H1 (cell line): ENCODE data around the gene TRIM38. TPM values are rescaled to one million over a fixed set of nuclear protein-coding genes. Genes with fewer than 3 reads are reported as not detected.

Experiments used
- CTCF ChIA-PET: fragments of 300-600 bp; sonication (Branson Sonifier 250); formaldehyde crosslinking; loops from one replicate; lab custom pipeline; 2021; ENCODE audit not compliant: partially characterized antibody; lab: Charles Lee
- POLR2A ChIA-PET: fragments of 300-600 bp; sonication (Branson Sonifier 250); formaldehyde crosslinking; loops from one replicate; lab custom pipeline; 2021; ENCODE audit warnings: inconsistent platforms; ENCODE audit not compliant: partially characterized antibody; lab: Charles Lee
- DNase-seq, 2 experiments: peaks; one replicate each; pipeline versions ENCODE4 v3.0.0 to v3.0.0-alpha.2; 2010 to 2022; ENCODE audit warnings: low spot score in 2 of 2, low read depth in 1 of 2, mixed read lengths in 1 of 2
- FAIRE-seq: peaks from 2 replicates; lab custom pipeline; 2011; peaks lifted over from hg19 to GRCh38; lab: Jason Lieb, UNC
- H2AFZ ChIP-seq: 2 replicates; pipeline ENCODE4 v1.8.1; 2012; ENCODE audit warnings: low read length, inconsistent platforms
- H2AK5ac ChIP-seq: 2 replicates; pipeline ENCODE4 v1.6.1; 2013; ENCODE audit warnings: low read depth, low read length
- H2BK120ac ChIP-seq: replicated peaks from 2 replicates; pipeline ENCODE3; 2013; ENCODE audit warnings: low read depth, low read length, inconsistent platforms
- H2BK12ac ChIP-seq: 2 replicates; pipeline ENCODE4 v1.6.1; 2013; ENCODE audit warnings: low read depth, low read length
- H2BK15ac ChIP-seq: 2 replicates; pipeline ENCODE4 v1.6.1; 2013; ENCODE audit warnings: low read length
- H2BK20ac ChIP-seq: 2 replicates; pipeline ENCODE4 v1.6.1; 2013; ENCODE audit warnings: low read length
- H2BK5ac ChIP-seq: 2 replicates; pipeline ENCODE4 v1.6.1; 2013; ENCODE audit warnings: low read depth, low read length
- H3K14ac ChIP-seq: 2 replicates; pipeline ENCODE4 v1.6.1; 2013; ENCODE audit warnings: inconsistent platforms; ENCODE audit not compliant: insufficient read length
- H3K18ac ChIP-seq: 2 replicates; pipeline ENCODE4 v1.6.1; 2013; ENCODE audit warnings: low read length; ENCODE audit errors: extremely low read depth
- H3K23ac ChIP-seq: 2 replicates; pipeline ENCODE4 v1.6.1; 2013; ENCODE audit warnings: inconsistent platforms; ENCODE audit not compliant: insufficient read length
- H3K23me2 ChIP-seq: 2 replicates; pipeline ENCODE4 v1.6.1; 2013; ENCODE audit warnings: low read depth, low read length
- H3K27ac ChIP-seq: 2 replicates; pipeline ENCODE4 v1.6.1; 2011; ENCODE audit warnings: low read depth, low read length, inconsistent platforms
- H3K27me3 ChIP-seq, 4 experiments: replicated peaks in 1 of 4; 1 replicate in 1 of 4; 2 replicates in 3 of 4; pipeline versions ENCODE4 v1.6.1 to v1.8.1; 2011 to 2013; ENCODE audit warnings: low read length in 3 of 4, mild to moderate bottlenecking in 3 of 4, inconsistent platforms in 2 of 4, mixed read lengths in 2 of 4, moderate library complexity in 1 of 4; ENCODE audit not compliant: control insufficient read depth in 3 of 4, insufficient read depth in 3 of 4; ENCODE audit errors: extremely low read depth in 1 of 4
- H3K36me3 ChIP-seq, 4 experiments: 2 replicates each; pipeline versions ENCODE4 v1.6.1 to v1.8.1; 2011 to 2013; ENCODE audit warnings: mild to moderate bottlenecking in 4 of 4, low read length in 3 of 4, moderate library complexity in 2 of 4, control low read depth in 1 of 4, inconsistent platforms in 1 of 4; ENCODE audit not compliant: insufficient read depth in 4 of 4, control insufficient read depth in 2 of 4
- H3K4ac ChIP-seq: replicated peaks from 2 replicates; pipeline ENCODE3; 2013; ENCODE audit warnings: low read length, low read depth, mixed read lengths, inconsistent platforms; ENCODE audit not compliant: insufficient read length
- H3K4me1 ChIP-seq, 4 experiments: replicated peaks in 1 of 4; 1 replicate in 1 of 4; 2 replicates in 3 of 4; pipeline versions ENCODE4 v1.6.1 to v1.8.1; 2011 to 2013; ENCODE audit warnings: low read length in 3 of 4, inconsistent platforms in 2 of 4, mixed read lengths in 1 of 4; ENCODE audit not compliant: insufficient read depth in 4 of 4, control insufficient read depth in 3 of 4
- H3K4me2 ChIP-seq, 2 experiments: 2 replicates each; pipeline versions ENCODE4 v1.6.1 to v1.8.1; 2011 to 2013; ENCODE audit warnings: low read depth in 2 of 2, low read length in 2 of 2, control low read depth in 1 of 2, inconsistent platforms in 1 of 2, mild to moderate bottlenecking in 1 of 2; ENCODE audit not compliant: insufficient read depth in 1 of 2
- H3K4me3 ChIP-seq, 4 experiments: fragments of 200-600, 300-600 bp in 1 of 4; sonication (generic), shearing (Covaris generic), sonication (Bioruptor Twin) in 1 of 4; 2 replicates each; pipeline versions ENCODE4 v1.5.1 to v1.8.1; 2011 to 2016; ENCODE audit warnings: low read length in 4 of 4, low read depth in 3 of 4, control low read depth in 2 of 4, inconsistent platforms in 2 of 4, mild to moderate bottlenecking in 2 of 4, mixed read lengths in 1 of 4, moderate library complexity in 1 of 4; ENCODE audit not compliant: insufficient read depth in 2 of 4; ENCODE audit errors: extremely low read depth in 1 of 4
- H3K56ac ChIP-seq: replicated peaks from 2 replicates; pipeline ENCODE3; 2013; ENCODE audit warnings: low read depth, mild to moderate bottlenecking, mixed read lengths, low read length, inconsistent platforms; ENCODE audit not compliant: insufficient read length
- H3K79me1 ChIP-seq: 2 replicates; pipeline ENCODE4 v1.6.1; 2013; ENCODE audit warnings: low read depth, low read length, control low read depth
- H3K79me2 ChIP-seq, 2 experiments: 2 replicates each; pipeline versions ENCODE4 v1.6.1 to v1.8.1; 2012 to 2013; ENCODE audit warnings: low read length in 2 of 2, mild to moderate bottlenecking in 2 of 2, inconsistent platforms in 1 of 2; ENCODE audit not compliant: insufficient read depth in 2 of 2, control insufficient read depth in 1 of 2
- H3K9ac ChIP-seq, 4 experiments: replicated peaks in 1 of 4; 1 replicate in 1 of 4; 2 replicates in 3 of 4; pipeline versions ENCODE4 v1.6.1 to v1.8.1; 2011 to 2013; ENCODE audit warnings: low read depth in 3 of 4, low read length in 3 of 4, control low read depth in 2 of 4, mild to moderate bottlenecking in 2 of 4, moderate library complexity in 2 of 4, inconsistent platforms in 1 of 4; ENCODE audit errors: extremely low read depth in 1 of 4
- H3K9me3 ChIP-seq, 2 experiments: 2 replicates each; pipeline versions ENCODE4 v1.6.1 to v1.8.1; 2012 to 2013; ENCODE audit warnings: mild to moderate bottlenecking in 2 of 2, moderate library complexity in 2 of 2, control low read depth in 1 of 2, inconsistent platforms in 1 of 2, low read depth in 1 of 2, low read length in 1 of 2, mixed read lengths in 1 of 2; ENCODE audit not compliant: insufficient read depth in 2 of 2
- H4K20me1 ChIP-seq, 2 experiments: replicated peaks in 1 of 2; 2 replicates each; pipeline versions ENCODE3 to v1.8.1; 2011 to 2013; ENCODE audit warnings: inconsistent platforms in 2 of 2, low read length in 2 of 2, mild to moderate bottlenecking in 1 of 2; ENCODE audit not compliant: insufficient read depth in 2 of 2, control insufficient read depth in 1 of 2
- H4K5ac ChIP-seq: 2 replicates; pipeline ENCODE4 v1.6.1; 2013; ENCODE audit warnings: low read length, low read depth, mixed read lengths, inconsistent platforms; ENCODE audit not compliant: insufficient read length
- H4K8ac ChIP-seq: 2 replicates; pipeline ENCODE4 v1.8.0; 2013; ENCODE audit warnings: mild to moderate bottlenecking, moderate library complexity, low read length, inconsistent platforms; ENCODE audit not compliant: insufficient read depth; ENCODE audit errors: extremely low read depth
- H4K91ac ChIP-seq: replicated peaks from 2 replicates; pipeline ENCODE3; 2013; ENCODE audit warnings: low read length, mixed read lengths, inconsistent platforms; ENCODE audit not compliant: insufficient read length
- FOSL1 ChIP-seq: IDR thresholded peaks from 2 replicates; pipeline ENCODE4 v1.6.1; 2011; ENCODE audit warnings: mild to moderate bottlenecking, low read depth, low read length, moderate library complexity; ENCODE audit not compliant: insufficient read depth
- GABPA ChIP-seq: IDR thresholded peaks from 2 replicates; pipeline ENCODE4 v1.6.1; 2011; ENCODE audit warnings: mild to moderate bottlenecking, low read length, moderate library complexity, borderline replicate concordance; ENCODE audit not compliant: insufficient read depth
- JUN ChIP-seq: IDR thresholded peaks from 2 replicates; pipeline ENCODE4 v1.6.1; 2011; ENCODE audit warnings: low read depth, mild to moderate bottlenecking, improper control_type of control experiment, low read length
- SIN3A ChIP-seq, 2 experiments: IDR thresholded peaks in 1 of 2; conservative IDR thresholded peaks in 1 of 2; 2 replicates each; pipeline ENCODE4 v1.6.1; 2011 to 2012; ENCODE audit warnings: low read length in 2 of 2, improper control_type of control experiment in 1 of 2, low read depth in 1 of 2, mild to moderate bottlenecking in 1 of 2
- SRF ChIP-seq: IDR thresholded peaks from 2 replicates; pipeline ENCODE4 v1.6.1; 2011; ENCODE audit warnings: mild to moderate bottlenecking, low read depth, low read length, moderate library complexity
- TAF1 ChIP-seq: IDR thresholded peaks from 2 replicates; pipeline ENCODE4 v1.6.1; 2011; ENCODE audit warnings: mild to moderate bottlenecking, low read depth, low read length
- WGBS, 2 experiments: shearing (Covaris generic) in 1 of 2; methylation state at CpG; one replicate each; pipeline versions ENCODE4 v1.1.6 to v1.1.7; 2013 to 2015; ENCODE audit warnings: low lambda C conversion rate in 2 of 2, mixed read lengths in 2 of 2, inconsistent platforms in 1 of 2, low coverage in 1 of 2, missing lambda C conversion rate in 1 of 2; ENCODE audit not compliant: insufficient replicate concordance in 2 of 2, insufficient coverage in 1 of 2, insufficient read length in 1 of 2; ENCODE audit errors: extremely low coverage in 1 of 2, missing lambda C conversion rate in 1 of 2; 5-methylcytosine and 5-hydroxymethylcytosine counted together
- polyA plus RNA-seq, 7 experiments: library from polyadenylated mRNA; depleted of rRNA in 3 of 7; stranded (reverse) in 5 of 7; unstranded in 2 of 7; fragments of >200 nt in 5 of 7; fragments of 200-250 nt in 2 of 7; gene quantifications; 1 replicate in 5 of 7; 2 replicates in 1 of 7; 4 replicates in 1 of 7; pipeline versions ENCODE4 v1.2.1 to v1.2.3, GENCODE V29; 2011 to 2013; ENCODE audit warnings: missing spikeins in 2 of 7, mixed read lengths in 2 of 7
- total RNA-seq: library from RNA; stranded (reverse); fragmentation: NEBNext Ultra II Directional; extraction: Animal tissue kit (Norgen Biotek cat#: 25700); gene quantifications from 2 replicates; pipeline ENCODE4 v1.2.1, GENCODE V29; 2021
- TF ChIP-seq, protein P1 (sequence below): IDR thresholded peaks from 2 replicates; pipeline ENCODE4 v1.6.1; 2012; ENCODE audit warnings: low read length, inconsistent platforms

TRIM38 gene
- total and polyA plus RNA-seq, 2 of the 8 experiments (the other 6 are each of a cell fraction or from before 2014, with no cell fraction given): 0.43 to 0.56 TPM

DNA sequence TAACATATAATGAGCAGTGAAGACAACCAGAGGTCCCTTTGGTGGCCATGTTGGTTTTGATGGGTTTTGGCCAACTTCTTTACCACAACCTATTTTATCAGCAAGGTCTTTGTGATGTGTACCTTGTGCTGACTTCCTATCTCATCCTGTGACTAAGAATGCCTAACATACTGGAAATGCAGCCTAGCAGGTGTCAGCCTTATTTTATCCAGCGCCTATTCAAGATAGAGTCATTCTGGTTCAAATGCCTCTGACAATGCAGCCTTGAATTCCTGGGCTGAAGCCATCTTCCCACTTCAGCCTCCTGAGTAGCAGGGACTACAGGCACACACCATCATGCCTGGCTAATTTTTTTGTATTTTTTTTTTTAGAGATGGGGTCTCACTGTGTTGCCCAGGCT lies 7.8 kb upstream of the TRIM38 start:
- no peak overlapping the region for H2AK5ac ChIP-seq
- no peak overlapping the region for H2BK20ac ChIP-seq
- TF ChIP-seq SRF: no peak
- no peak for TF ChIP-seq TAF1
- TF ChIP-seq SIN3A (conservative IDR thresholded peaks at IDR 0.05 in 1 of 2, IDR thresholded peaks at IDR 0.05 in 1 of 2; ENCODE audit: low read depth in 1 of 2, low read length in 2 of 2): no peak
- TF ChIP-seq JUN: no peak
- TF ChIP-seq, protein P1, sequence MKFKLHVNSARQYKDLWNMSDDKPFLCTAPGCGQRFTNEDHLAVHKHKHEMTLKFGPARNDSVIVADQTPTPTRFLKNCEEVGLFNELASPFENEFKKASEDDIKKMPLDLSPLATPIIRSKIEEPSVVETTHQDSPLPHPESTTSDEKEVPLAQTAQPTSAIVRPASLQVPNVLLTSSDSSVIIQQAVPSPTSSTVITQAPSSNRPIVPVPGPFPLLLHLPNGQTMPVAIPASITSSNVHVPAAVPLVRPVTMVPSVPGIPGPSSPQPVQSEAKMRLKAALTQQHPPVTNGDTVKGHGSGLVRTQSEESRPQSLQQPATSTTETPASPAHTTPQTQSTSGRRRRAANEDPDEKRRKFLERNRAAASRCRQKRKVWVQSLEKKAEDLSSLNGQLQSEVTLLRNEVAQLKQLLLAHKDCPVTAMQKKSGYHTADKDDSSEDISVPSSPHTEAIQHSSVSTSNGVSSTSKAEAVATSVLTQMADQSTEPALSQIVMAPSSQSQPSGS: no peak
- TF ChIP-seq FOSL1: no peak
- TF ChIP-seq GABPA: no peak
- H3K79me2 ChIP-seq: no peaks in the 10 kb centered on the region
- no peaks in the 10 kb centered on the region for H3K9me3 ChIP-seq
- CTCF ChIA-PET: interaction anchor here (0.7 kb wide), 1 partner anchor 56 kb away, joined by 5 read pairs; no protein-coding TSS in a partner anchor
- no peak for DNase-seq
- H2BK5ac ChIP-seq: no peak overlapping the region
- POLR2A ChIA-PET: no interaction called here
- H3K79me1 ChIP-seq: no peaks in the 10 kb centered on the region
- H2BK120ac ChIP-seq: no peak overlapping the region
- no peak overlapping the region for H3K14ac ChIP-seq
- H3K18ac ChIP-seq: no peak overlapping the region
- no peak overlapping the region for H3K23ac ChIP-seq
- H4K8ac ChIP-seq: no peak overlapping the region
- H2BK12ac ChIP-seq: no peak overlapping the region
- 77% methylated on average over 1 of the region's 1 CpG; no CpG with 5 or more reads in 1 of the 2 experiments for WGBS, 2 experiments
- H4K20me1 ChIP-seq: no peaks in the 10 kb centered on the region
- no peak overlapping the region for H2BK15ac ChIP-seq
- H3K23me2 ChIP-seq: no peaks in the 10 kb centered on the region
- H3K4me2 ChIP-seq: no peak overlapping the region
- no peak overlapping the region for H3K27ac ChIP-seq
- H3K4me1 ChIP-seq: peaks cover 0 to 3% (median 0%) of the 10 kb centered on the region in 4 experiments; a peak in 1 of 7 replicates
- no peaks in the 10 kb centered on the region for H3K36me3 ChIP-seq
- no peak overlapping the region for H4K91ac ChIP-seq
- no peak overlapping the region for H3K9ac ChIP-seq
- no peak overlapping the region for H3K4me3 ChIP-seq
- no peak overlapping the region for H2AFZ ChIP-seq
- no peak overlapping the region for H3K4ac ChIP-seq
- no peak overlapping the region for H4K5ac ChIP-seq
- FAIRE-seq: no peak
- no peak overlapping the region for H3K56ac ChIP-seq
- no peaks in the 10 kb centered on the region for H3K27me3 ChIP-seq
